IMR-90 (cell line): ENCODE measurements around the gene CLEC19A. TPM values are rescaled to one million over a fixed set of nuclear protein-coding genes. Genes with fewer than 3 reads are reported as not detected.

Experiments used
- ATAC-seq: fragments of 200-7000 bp; cut with Tn5 transposase; 2 replicates; pipeline ENCODE4 v1.9.1; 2020; ENCODE audit warnings: low read depth, mild to moderate bottlenecking, moderate library complexity
- BruUV-seq: library from RNA; stranded (reverse); fragments of 400-500 nt; replicated peaks from 2 replicates; lab custom pipeline; 2021; lab: Mats Ljungman, UMichigan
- CTCF ChIA-PET: fragments of 300-600 bp; formaldehyde crosslinking; extraction: SDS; loops from one replicate; lab custom pipeline; 2021; ENCODE audit warnings: antibody characterized with exemption; lab: Yijun Ruan, JAX
- POLR2A ChIA-PET: fragments of 300-600 bp; sonication (Branson Sonifier 250); formaldehyde crosslinking; loops from one replicate; lab custom pipeline; 2022; ENCODE audit warnings: antibody characterized with exemption; ENCODE audit not compliant: unreplicated experiment; lab: Charles Lee
- DNase-seq: peaks from one replicate; pipeline ENCODE4 v3.0.0; 2013
- H2AFZ ChIP-seq: replicated peaks from 2 replicates; pipeline ENCODE3; 2013; ENCODE audit warnings: low read length, mild to moderate bottlenecking; ENCODE audit not compliant: poor library complexity
- H2AK5ac ChIP-seq: 2 replicates; pipeline ENCODE4 v1.6.1; 2013; ENCODE audit warnings: low read depth, low read length, inconsistent platforms
- H2AK9ac ChIP-seq: replicated peaks from 2 replicates; pipeline ENCODE3; 2013; ENCODE audit warnings: mild to moderate bottlenecking, low read depth, low read length, moderate library complexity; ENCODE audit not compliant: poor library complexity
- H2BK120ac ChIP-seq: 2 replicates; pipeline ENCODE4 v1.6.1; 2013; ENCODE audit warnings: low read depth, low read length, inconsistent platforms
- H2BK15ac ChIP-seq: 3 replicates; pipeline ENCODE4 v1.6.1; 2013; ENCODE audit warnings: low read depth, low read length, inconsistent platforms
- H2BK20ac ChIP-seq: 2 replicates; pipeline ENCODE4 v1.6.1; 2013; ENCODE audit warnings: low read depth, mild to moderate bottlenecking, inconsistent platforms, low read length, moderate library complexity
- H2BK5ac ChIP-seq: 2 replicates; pipeline ENCODE4 v1.6.1; 2013; ENCODE audit warnings: mild to moderate bottlenecking, low read depth, low read length, inconsistent platforms; ENCODE audit not compliant: poor library complexity, severe bottlenecking
- H3K14ac ChIP-seq: replicated peaks from 2 replicates; pipeline ENCODE4 v1.6.1; 2013; ENCODE audit warnings: low read depth, low read length, inconsistent platforms
- H3K18ac ChIP-seq: 2 replicates; pipeline ENCODE4 v1.6.1; 2013; ENCODE audit warnings: low read depth, low read length, control low read depth
- H3K23ac ChIP-seq: 2 replicates; pipeline ENCODE4 v1.6.1; 2013; ENCODE audit warnings: low read depth, low read length, inconsistent platforms
- H3K27ac ChIP-seq: 2 replicates; pipeline ENCODE4 v1.5.1; 2013; ENCODE audit warnings: mild to moderate bottlenecking, control low read depth, low read length; ENCODE audit not compliant: insufficient read depth
- H3K27me3 ChIP-seq: 2 replicates; pipeline ENCODE4 v1.6.1; 2013; ENCODE audit warnings: low read length; ENCODE audit not compliant: control insufficient read depth, insufficient read depth
- H3K36me3 ChIP-seq: 2 replicates; pipeline ENCODE4 v1.6.1; 2013; ENCODE audit warnings: low read length, mixed read lengths; ENCODE audit not compliant: control insufficient read depth, insufficient read depth
- H3K4ac ChIP-seq: 2 replicates; pipeline ENCODE4 v1.6.1; 2013; ENCODE audit warnings: low read depth, low read length, inconsistent platforms
- H3K4me1 ChIP-seq: 2 replicates; pipeline ENCODE4 v1.6.1; 2013; ENCODE audit warnings: low read length, mixed read lengths; ENCODE audit not compliant: control insufficient read depth, insufficient read depth
- H3K4me2 ChIP-seq: 2 replicates; pipeline ENCODE4 v1.6.1; 2013; ENCODE audit warnings: low read depth, mild to moderate bottlenecking, control low read depth, low read length, moderate library complexity
- H3K4me3 ChIP-seq: 2 replicates; pipeline ENCODE4 v1.5.1; 2013; ENCODE audit warnings: low read depth, mild to moderate bottlenecking, control low read depth, low read length, moderate library complexity; ENCODE audit not compliant: insufficient read depth
- H3K56ac ChIP-seq: 2 replicates; pipeline ENCODE4 v1.6.1; 2013; ENCODE audit warnings: low read length, inconsistent platforms; ENCODE audit not compliant: insufficient read depth; ENCODE audit errors: extremely low read depth
- H3K79me1 ChIP-seq, 2 experiments: 2 replicates each; pipeline ENCODE4 v1.6.1; 2013; ENCODE audit warnings: low read length in 2 of 2, inconsistent platforms in 1 of 2, low read depth in 1 of 2
- H3K9ac ChIP-seq: 2 replicates; pipeline ENCODE4 v1.6.1; 2013; ENCODE audit warnings: low read depth, low read length, control low read depth
- H3K9me1 ChIP-seq: 2 replicates; pipeline ENCODE4 v1.6.1; 2013; ENCODE audit warnings: low read length, inconsistent platforms; ENCODE audit not compliant: insufficient read depth
- H3K9me3 ChIP-seq: 2 replicates; pipeline ENCODE4 v1.6.1; 2013; ENCODE audit warnings: low read length; ENCODE audit not compliant: control insufficient read depth, insufficient read depth
- H4K20me1 ChIP-seq: 2 replicates; pipeline ENCODE4 v1.6.1; 2013; ENCODE audit warnings: low read length, inconsistent platforms; ENCODE audit not compliant: insufficient read depth
- H4K5ac ChIP-seq: 2 replicates; pipeline ENCODE4 v1.6.1; 2013; ENCODE audit warnings: mild to moderate bottlenecking, low read depth, low read length, control low read depth
- H4K8ac ChIP-seq, 2 experiments: 2 replicates each; pipeline ENCODE4 v1.6.1; 2013; ENCODE audit warnings: low read depth in 2 of 2, low read length in 2 of 2, control low read depth in 1 of 2, inconsistent platforms in 1 of 2
- H4K91ac ChIP-seq: 2 replicates; pipeline ENCODE4 v1.6.1; 2013; ENCODE audit warnings: low read depth, low read length, inconsistent platforms; ENCODE audit not compliant: insufficient read depth
- BHLHE40 ChIP-seq: fragments of 150-350 bp; IDR thresholded peaks from 2 replicates; pipeline ENCODE4 v1.6.1; 2016; ENCODE audit warnings: mild to moderate bottlenecking, low read depth, low read length
- CEBPB ChIP-seq: IDR thresholded peaks from 2 replicates; pipeline ENCODE4 v1.6.1; 2012; ENCODE audit warnings: low read depth, low read length, improper control_type of control experiment
- CHD1 ChIP-seq: IDR thresholded peaks from 2 replicates; pipeline ENCODE4 v1.6.1; 2012; ENCODE audit warnings: low read depth, low read length, improper control_type of control experiment
- MAFK ChIP-seq: IDR thresholded peaks from 2 replicates; pipeline ENCODE4 v1.6.1; 2012; ENCODE audit warnings: low read depth, low read length, improper control_type of control experiment
- MXI1 ChIP-seq: IDR thresholded peaks from 2 replicates; pipeline ENCODE4 v1.6.1; 2012; ENCODE audit warnings: low read depth, mild to moderate bottlenecking, low read length, moderate library complexity, borderline replicate concordance
- RAD21 ChIP-seq: IDR thresholded peaks from 2 replicates; pipeline ENCODE4 v1.6.1; 2012; ENCODE audit warnings: low read length, improper control_type of control experiment
- RCOR1 ChIP-seq: IDR thresholded peaks from 2 replicates; pipeline ENCODE4 v1.6.1; 2012; ENCODE audit warnings: mild to moderate bottlenecking, low read length, improper control_type of control experiment; ENCODE audit not compliant: insufficient replicate concordance
- WGBS, 2 experiments: methylation state at CpG; one replicate each; pipeline versions ENCODE4 v1.1.5 to v1.1.7; 2013; ENCODE audit warnings: missing lambda C conversion rate in 2 of 2; ENCODE audit not compliant: insufficient read length in 1 of 2; ENCODE audit errors: extremely low coverage in 2 of 2; 5-methylcytosine and 5-hydroxymethylcytosine counted together
- dilution Hi-C: fragments of 300-500 bp; cut with HindIII; formaldehyde crosslinking; loops from one replicate; pipeline ENCODE4 v1.14.3; 2018; ENCODE audit warnings: low sequenced_read_pairs; ENCODE audit not compliant: unreplicated experiment
- in situ Hi-C: fragments of 300-500 bp; cut with MboI; formaldehyde crosslinking; loops from 3 replicates; pipeline ENCODE4 v1.14.3; 2019; ENCODE audit warnings: low sequenced_read_pairs, inconsistent platforms, mixed read lengths
- intact Hi-C: fragments of 100-400 bp; cut with micrococcal nuclease; formaldehyde crosslinking; loops from 2 replicates; pipeline ENCODE4 v1.10.0; 2022
- polyA plus RNA-seq, 3 experiments: library from polyadenylated mRNA; depleted of rRNA; stranded (reverse); fragments of >200 nt; gene quantifications; 2 replicates each; pipeline ENCODE4 v1.2.3, GENCODE V29; 2012; ENCODE audit warnings: low replicate concordance in 1 of 3
- total RNA-seq: library from RNA; depleted of rRNA; stranded (reverse); fragments of >200 nt; gene quantifications from 2 replicates; pipeline ENCODE4 v1.2.3, GENCODE V29; 2012

Gene CLEC19A
- total and polyA plus RNA-seq, 2 of the 4 experiments (the other 2 are of a cell fraction), result not detected

DNA sequence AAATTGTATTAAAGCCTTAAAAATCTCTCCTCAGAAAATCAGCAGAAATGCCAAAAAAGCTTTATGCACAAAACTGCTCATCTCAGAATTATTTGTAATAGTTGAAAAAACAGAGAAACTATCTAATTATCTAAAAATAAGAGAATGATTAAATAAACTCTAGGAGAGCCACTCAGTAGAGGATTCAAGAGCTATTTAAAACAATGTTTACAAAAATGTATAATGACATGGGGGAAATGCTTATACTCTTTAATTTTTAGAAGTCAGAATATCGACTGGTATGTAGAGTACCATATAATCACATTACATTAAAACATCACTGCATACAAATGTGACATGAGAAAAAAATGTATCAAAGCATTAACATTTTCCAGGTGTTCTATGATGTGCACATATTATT lies 11.9 kb downstream of the CLEC19A start:
- Histone ChIP-seq H4K91ac (no peak overlapping the region), H3K18ac (no peak overlapping the region), H3K4me2 (no peak overlapping the region), H3K27me3 (no peaks in the 10 kb centered on the region), H2BK15ac (no peak overlapping the region), H2AK5ac (no peak overlapping the region), H3K4me3 (no peak overlapping the region), H3K23ac (no peak overlapping the region), H4K8ac (no peak overlapping the region), H2AK9ac (no peak overlapping the region), H3K27ac (no peak overlapping the region), H4K20me1 (no peaks in the 10 kb centered on the region), H3K4me1 (no peaks in the 10 kb centered on the region), H3K79me1 (no peaks in the 10 kb centered on the region), H2BK5ac (no peak overlapping the region), H4K5ac (no peak overlapping the region), H3K4ac (no peak overlapping the region), H3K9me1 (no peaks in the 10 kb centered on the region), H3K14ac (no peak overlapping the region), H2BK120ac (no peak overlapping the region), H3K9ac (no peak overlapping the region), H3K56ac (no peak overlapping the region), H3K36me3 (no peaks in the 10 kb centered on the region), H2BK20ac (no peak overlapping the region), H3K9me3 (no peaks in the 10 kb centered on the region), H2AFZ (no peak overlapping the region)
- no TSS peak for BruUV-seq
- CTCF ChIA-PET, result interaction anchor here (0.7 kb wide), 1 partner anchor 23 kb away, joined by 3 read pairs; no protein-coding TSS in a partner anchor
- TF ChIP-seq CEBPB, result no peak
- no peak for TF ChIP-seq RAD21
- TF ChIP-seq MAFK, result no peak
- TF ChIP-seq BHLHE40, result no peak
- TF ChIP-seq RCOR1, result no peak
- TF ChIP-seq MXI1, result no peak
- no peak for TF ChIP-seq CHD1
- dilution Hi-C loops (no loop called here), intact Hi-C loops (no loop called here), in situ Hi-C loops (no loop called here)
- WGBS, 2 experiments, result no CpG with 5 or more reads among the region's 1 CpG
- POLR2A ChIA-PET, result no interaction called here
- DNase-seq (no peak), ATAC-seq (no peak)
